IMR-90 (cell line): ENCODE results near the gene TCF7. TPM values are rescaled to one million over a fixed set of nuclear protein-coding genes. Genes with fewer than 3 reads are reported as not detected.

Experiments
- ATAC-seq: fragments of 200-7000 bp; cut with Tn5 transposase; 2 replicates; pipeline ENCODE4 v1.9.1; 2020; ENCODE audit warnings: low read depth, mild to moderate bottlenecking, moderate library complexity
- BruUV-seq: library from RNA; stranded (reverse); fragments of 400-500 nt; replicated peaks from 2 replicates; lab custom pipeline; 2021; lab: Mats Ljungman, UMichigan
- CTCF ChIA-PET: fragments of 300-600 bp; formaldehyde crosslinking; extraction: SDS; loops from one replicate; lab custom pipeline; 2021; ENCODE audit warnings: antibody characterized with exemption; lab: Yijun Ruan, JAX
- POLR2A ChIA-PET: fragments of 300-600 bp; sonication (Branson Sonifier 250); formaldehyde crosslinking; loops from one replicate; lab custom pipeline; 2022; ENCODE audit warnings: antibody characterized with exemption; ENCODE audit not compliant: unreplicated experiment; lab: Charles Lee
- DNase-seq: peaks from one replicate; pipeline ENCODE4 v3.0.0; 2013
- H2AFZ ChIP-seq: replicated peaks from 2 replicates; pipeline ENCODE3; 2013; ENCODE audit warnings: low read length, mild to moderate bottlenecking; ENCODE audit not compliant: poor library complexity
- H2AK5ac ChIP-seq: 2 replicates; pipeline ENCODE4 v1.6.1; 2013; ENCODE audit warnings: low read depth, low read length, inconsistent platforms
- H2AK9ac ChIP-seq: replicated peaks from 2 replicates; pipeline ENCODE3; 2013; ENCODE audit warnings: mild to moderate bottlenecking, low read depth, low read length, moderate library complexity; ENCODE audit not compliant: poor library complexity
- H2BK120ac ChIP-seq: 2 replicates; pipeline ENCODE4 v1.6.1; 2013; ENCODE audit warnings: low read depth, low read length, inconsistent platforms
- H2BK15ac ChIP-seq: 3 replicates; pipeline ENCODE4 v1.6.1; 2013; ENCODE audit warnings: low read depth, low read length, inconsistent platforms
- H2BK20ac ChIP-seq: 2 replicates; pipeline ENCODE4 v1.6.1; 2013; ENCODE audit warnings: low read depth, mild to moderate bottlenecking, inconsistent platforms, low read length, moderate library complexity
- H2BK5ac ChIP-seq: 2 replicates; pipeline ENCODE4 v1.6.1; 2013; ENCODE audit warnings: mild to moderate bottlenecking, low read depth, low read length, inconsistent platforms; ENCODE audit not compliant: poor library complexity, severe bottlenecking
- H3K14ac ChIP-seq: replicated peaks from 2 replicates; pipeline ENCODE4 v1.6.1; 2013; ENCODE audit warnings: low read depth, low read length, inconsistent platforms
- H3K18ac ChIP-seq: 2 replicates; pipeline ENCODE4 v1.6.1; 2013; ENCODE audit warnings: low read depth, low read length, control low read depth
- H3K23ac ChIP-seq: 2 replicates; pipeline ENCODE4 v1.6.1; 2013; ENCODE audit warnings: low read depth, low read length, inconsistent platforms
- H3K27ac ChIP-seq: 2 replicates; pipeline ENCODE4 v1.5.1; 2013; ENCODE audit warnings: mild to moderate bottlenecking, control low read depth, low read length; ENCODE audit not compliant: insufficient read depth
- H3K27me3 ChIP-seq: 2 replicates; pipeline ENCODE4 v1.6.1; 2013; ENCODE audit warnings: low read length; ENCODE audit not compliant: control insufficient read depth, insufficient read depth
- H3K36me3 ChIP-seq: 2 replicates; pipeline ENCODE4 v1.6.1; 2013; ENCODE audit warnings: low read length, mixed read lengths; ENCODE audit not compliant: control insufficient read depth, insufficient read depth
- H3K4ac ChIP-seq: 2 replicates; pipeline ENCODE4 v1.6.1; 2013; ENCODE audit warnings: low read depth, low read length, inconsistent platforms
- H3K4me1 ChIP-seq: 2 replicates; pipeline ENCODE4 v1.6.1; 2013; ENCODE audit warnings: low read length, mixed read lengths; ENCODE audit not compliant: control insufficient read depth, insufficient read depth
- H3K4me2 ChIP-seq: 2 replicates; pipeline ENCODE4 v1.6.1; 2013; ENCODE audit warnings: low read depth, mild to moderate bottlenecking, control low read depth, low read length, moderate library complexity
- H3K4me3 ChIP-seq: 2 replicates; pipeline ENCODE4 v1.5.1; 2013; ENCODE audit warnings: low read depth, mild to moderate bottlenecking, control low read depth, low read length, moderate library complexity; ENCODE audit not compliant: insufficient read depth
- H3K56ac ChIP-seq: 2 replicates; pipeline ENCODE4 v1.6.1; 2013; ENCODE audit warnings: low read length, inconsistent platforms; ENCODE audit not compliant: insufficient read depth; ENCODE audit errors: extremely low read depth
- H3K79me1 ChIP-seq, 2 experiments: 2 replicates each; pipeline ENCODE4 v1.6.1; 2013; ENCODE audit warnings: low read length in 2 of 2, inconsistent platforms in 1 of 2, low read depth in 1 of 2
- H3K9ac ChIP-seq: 2 replicates; pipeline ENCODE4 v1.6.1; 2013; ENCODE audit warnings: low read depth, low read length, control low read depth
- H3K9me1 ChIP-seq: 2 replicates; pipeline ENCODE4 v1.6.1; 2013; ENCODE audit warnings: low read length, inconsistent platforms; ENCODE audit not compliant: insufficient read depth
- H3K9me3 ChIP-seq: 2 replicates; pipeline ENCODE4 v1.6.1; 2013; ENCODE audit warnings: low read length; ENCODE audit not compliant: control insufficient read depth, insufficient read depth
- H4K20me1 ChIP-seq: 2 replicates; pipeline ENCODE4 v1.6.1; 2013; ENCODE audit warnings: low read length, inconsistent platforms; ENCODE audit not compliant: insufficient read depth
- H4K5ac ChIP-seq: 2 replicates; pipeline ENCODE4 v1.6.1; 2013; ENCODE audit warnings: mild to moderate bottlenecking, low read depth, low read length, control low read depth
- H4K8ac ChIP-seq, 2 experiments: 2 replicates each; pipeline ENCODE4 v1.6.1; 2013; ENCODE audit warnings: low read depth in 2 of 2, low read length in 2 of 2, control low read depth in 1 of 2, inconsistent platforms in 1 of 2
- H4K91ac ChIP-seq: 2 replicates; pipeline ENCODE4 v1.6.1; 2013; ENCODE audit warnings: low read depth, low read length, inconsistent platforms; ENCODE audit not compliant: insufficient read depth
- BHLHE40 ChIP-seq: fragments of 150-350 bp; IDR thresholded peaks from 2 replicates; pipeline ENCODE4 v1.6.1; 2016; ENCODE audit warnings: mild to moderate bottlenecking, low read depth, low read length
- CEBPB ChIP-seq: IDR thresholded peaks from 2 replicates; pipeline ENCODE4 v1.6.1; 2012; ENCODE audit warnings: low read depth, low read length, improper control_type of control experiment
- CHD1 ChIP-seq: IDR thresholded peaks from 2 replicates; pipeline ENCODE4 v1.6.1; 2012; ENCODE audit warnings: low read depth, low read length, improper control_type of control experiment
- FOS ChIP-seq: fragments of 150-350 bp; IDR thresholded peaks from 2 replicates; pipeline ENCODE4 v1.6.1; 2016; ENCODE audit warnings: low read depth, low read length
- MAFK ChIP-seq: IDR thresholded peaks from 2 replicates; pipeline ENCODE4 v1.6.1; 2012; ENCODE audit warnings: low read depth, low read length, improper control_type of control experiment
- MAZ ChIP-seq: IDR thresholded peaks from 2 replicates; pipeline ENCODE4 v1.6.1; 2012; ENCODE audit warnings: low read depth, mild to moderate bottlenecking, low read length, improper control_type of control experiment, moderate library complexity, borderline replicate concordance
- MXI1 ChIP-seq: IDR thresholded peaks from 2 replicates; pipeline ENCODE4 v1.6.1; 2012; ENCODE audit warnings: low read depth, mild to moderate bottlenecking, low read length, moderate library complexity, borderline replicate concordance
- NFE2L2 ChIP-seq: fragments of 150-350 bp; IDR thresholded peaks from 2 replicates; pipeline ENCODE4 v1.6.1; 2016; ENCODE audit warnings: low read depth, mild to moderate bottlenecking, low read length
- POLR2A ChIP-seq: IDR thresholded peaks from 2 replicates; pipeline ENCODE4 v1.6.1; 2012; ENCODE audit warnings: mild to moderate bottlenecking, low read depth, low read length
- RAD21 ChIP-seq: IDR thresholded peaks from 2 replicates; pipeline ENCODE4 v1.6.1; 2012; ENCODE audit warnings: low read length, improper control_type of control experiment
- RCOR1 ChIP-seq: IDR thresholded peaks from 2 replicates; pipeline ENCODE4 v1.6.1; 2012; ENCODE audit warnings: mild to moderate bottlenecking, low read length, improper control_type of control experiment; ENCODE audit not compliant: insufficient replicate concordance
- RFX5 ChIP-seq: IDR thresholded peaks from 2 replicates; pipeline ENCODE4 v1.8.0; 2012; ENCODE audit warnings: low read depth, mild to moderate bottlenecking, low read length, moderate library complexity
- SMC3 ChIP-seq: fragments of 150-350 bp; IDR thresholded peaks from 2 replicates; pipeline ENCODE4 v1.6.1; 2016; ENCODE audit warnings: low read depth, mild to moderate bottlenecking, antibody characterized with exemption, low read length, moderate library complexity
- WGBS, 2 experiments: methylation state at CpG; one replicate each; pipeline versions ENCODE4 v1.1.5 to v1.1.7; 2013; ENCODE audit warnings: missing lambda C conversion rate in 2 of 2; ENCODE audit not compliant: insufficient read length in 1 of 2; ENCODE audit errors: extremely low coverage in 2 of 2; 5-methylcytosine and 5-hydroxymethylcytosine counted together
- dilution Hi-C: fragments of 300-500 bp; cut with HindIII; formaldehyde crosslinking; loops from one replicate; pipeline ENCODE4 v1.14.3; 2018; ENCODE audit warnings: low sequenced_read_pairs; ENCODE audit not compliant: unreplicated experiment
- in situ Hi-C: fragments of 300-500 bp; cut with MboI; formaldehyde crosslinking; loops from 3 replicates; pipeline ENCODE4 v1.14.3; 2019; ENCODE audit warnings: low sequenced_read_pairs, inconsistent platforms, mixed read lengths
- intact Hi-C: fragments of 100-400 bp; cut with micrococcal nuclease; formaldehyde crosslinking; loops from 2 replicates; pipeline ENCODE4 v1.10.0; 2022
- polyA plus RNA-seq, 3 experiments: library from polyadenylated mRNA; depleted of rRNA; stranded (reverse); fragments of >200 nt; gene quantifications; 2 replicates each; pipeline ENCODE4 v1.2.3, GENCODE V29; 2012; ENCODE audit warnings: low replicate concordance in 1 of 3
- total RNA-seq: library from RNA; depleted of rRNA; stranded (reverse); fragments of >200 nt; gene quantifications from 2 replicates; pipeline ENCODE4 v1.2.3, GENCODE V29; 2012
- TF ChIP-seq, protein P1 (sequence below): conservative IDR thresholded peaks from 2 replicates; pipeline ENCODE4 v1.5.1; 2012; ENCODE audit warnings: mild to moderate bottlenecking, low read depth, low read length, improper control_type of control experiment
- TF ChIP-seq, protein P2 (sequence below): fragments of 150-350 bp; IDR thresholded peaks from 2 replicates; pipeline ENCODE4 v1.6.1; 2017; ENCODE audit warnings: mild to moderate bottlenecking, antibody characterized with exemption, low read length, low read depth
- TF ChIP-seq, protein P3 (sequence below): fragments of 150-350 bp; IDR thresholded peaks from 2 replicates; pipeline ENCODE4 v1.6.1; 2016; ENCODE audit warnings: low read depth, mild to moderate bottlenecking, low read length, moderate library complexity, borderline replicate concordance

Gene TCF7
- total and polyA plus RNA-seq, 2 of the 4 experiments (the other 2 are of a cell fraction): 1.3 to 3.4 TPM

DNA sequence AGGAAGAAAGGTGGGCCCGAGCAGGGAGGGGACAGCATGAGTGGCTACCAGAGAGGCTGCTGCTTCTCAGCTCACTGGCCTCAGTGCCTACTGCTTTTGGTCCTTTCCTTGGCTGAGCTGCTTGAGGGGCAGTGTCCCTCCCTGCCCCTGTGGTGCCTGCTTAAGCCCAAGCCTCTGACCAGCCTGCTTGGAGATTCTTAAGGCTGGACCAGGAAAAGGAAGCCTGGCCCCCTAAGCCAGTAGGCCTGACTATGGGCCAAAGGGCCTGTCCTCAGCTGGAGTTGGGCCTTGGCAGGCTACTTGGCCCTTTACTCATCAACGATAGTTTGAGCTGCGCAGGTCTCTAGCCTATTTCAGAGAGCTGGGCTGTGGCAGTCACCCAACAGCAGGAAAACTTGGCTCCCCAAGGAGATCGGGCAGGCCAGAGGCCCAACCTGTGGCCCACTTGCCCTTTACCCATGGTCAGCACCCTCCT lies 24.9 kb downstream of the TCF7 start:
- WGBS, 2 experiments: 100% methylated on average over 2 of the region's 4 CpGs; no CpG with 5 or more reads in 1 of the 2 experiments
- Histone ChIP-seq H2BK20ac (no peak overlapping the region), H2BK120ac (no peak overlapping the region), H4K20me1 (peaks cover 71% of the 10 kb centered on the region), H3K9me3 (no peaks in the 10 kb centered on the region), H2BK15ac (no peak overlapping the region), H4K5ac (no peak overlapping the region), H3K4ac (no peak overlapping the region), H4K8ac (no peak overlapping the region), H3K9ac (no peak overlapping the region), H3K4me3 (no peak overlapping the region), H3K27me3 (no peaks in the 10 kb centered on the region), H2AFZ (no peak overlapping the region), H4K91ac (no peak overlapping the region), H3K4me2 (no peak overlapping the region), H2AK5ac (no peak overlapping the region), H3K4me1 (peaks cover 13% of the 10 kb centered on the region), H3K27ac (no peak overlapping the region), H2AK9ac (no peak overlapping the region), H3K18ac (no peak overlapping the region), H3K23ac (no peak overlapping the region), H3K36me3 (peaks cover 46% of the 10 kb centered on the region), H3K56ac (no peak overlapping the region), H2BK5ac (no peak overlapping the region), H3K9me1 (peaks cover 6% of the 10 kb centered on the region; the same call in 1 of the 2 replicates), H3K14ac (no peak overlapping the region), H3K79me1 (peaks cover 43 to 90% of the 10 kb centered on the region in 2 experiments)
- ATAC-seq (no peak), DNase-seq (no peak)
- POLR2A ChIA-PET: no interaction called here
- CTCF ChIA-PET: interaction anchor here (0.6 to 3.2 kb wide), 3 partner anchors 27 to 119 kb away, joined by 3 to 47 read pairs (median 3); no protein-coding TSS in a partner anchor
- no TSS peak for BruUV-seq
- dilution Hi-C loops (no loop called here), in situ Hi-C loops (loop anchor here (5.0 kb wide), 1 partner anchor 97 kb away; no protein-coding TSS in a partner anchor), intact Hi-C loops (no loop called here)
- TF ChIP-seq CHD1: no peak
- TF ChIP-seq MXI1: no peak
- no peak for TF ChIP-seq RAD21
- TF ChIP-seq, protein P1, sequence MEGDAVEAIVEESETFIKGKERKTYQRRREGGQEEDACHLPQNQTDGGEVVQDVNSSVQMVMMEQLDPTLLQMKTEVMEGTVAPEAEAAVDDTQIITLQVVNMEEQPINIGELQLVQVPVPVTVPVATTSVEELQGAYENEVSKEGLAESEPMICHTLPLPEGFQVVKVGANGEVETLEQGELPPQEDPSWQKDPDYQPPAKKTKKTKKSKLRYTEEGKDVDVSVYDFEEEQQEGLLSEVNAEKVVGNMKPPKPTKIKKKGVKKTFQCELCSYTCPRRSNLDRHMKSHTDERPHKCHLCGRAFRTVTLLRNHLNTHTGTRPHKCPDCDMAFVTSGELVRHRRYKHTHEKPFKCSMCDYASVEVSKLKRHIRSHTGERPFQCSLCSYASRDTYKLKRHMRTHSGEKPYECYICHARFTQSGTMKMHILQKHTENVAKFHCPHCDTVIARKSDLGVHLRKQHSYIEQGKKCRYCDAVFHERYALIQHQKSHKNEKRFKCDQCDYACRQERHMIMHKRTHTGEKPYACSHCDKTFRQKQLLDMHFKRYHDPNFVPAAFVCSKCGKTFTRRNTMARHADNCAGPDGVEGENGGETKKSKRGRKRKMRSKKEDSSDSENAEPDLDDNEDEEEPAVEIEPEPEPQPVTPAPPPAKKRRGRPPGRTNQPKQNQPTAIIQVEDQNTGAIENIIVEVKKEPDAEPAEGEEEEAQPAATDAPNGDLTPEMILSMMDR: no peak
- no peak for TF ChIP-seq FOS
- TF ChIP-seq, protein P2, sequence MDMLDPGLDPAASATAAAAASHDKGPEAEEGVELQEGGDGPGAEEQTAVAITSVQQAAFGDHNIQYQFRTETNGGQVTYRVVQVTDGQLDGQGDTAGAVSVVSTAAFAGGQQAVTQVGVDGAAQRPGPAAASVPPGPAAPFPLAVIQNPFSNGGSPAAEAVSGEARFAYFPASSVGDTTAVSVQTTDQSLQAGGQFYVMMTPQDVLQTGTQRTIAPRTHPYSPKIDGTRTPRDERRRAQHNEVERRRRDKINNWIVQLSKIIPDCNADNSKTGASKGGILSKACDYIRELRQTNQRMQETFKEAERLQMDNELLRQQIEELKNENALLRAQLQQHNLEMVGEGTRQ: no peak
- no peak for TF ChIP-seq CEBPB
- TF ChIP-seq, protein P3, sequence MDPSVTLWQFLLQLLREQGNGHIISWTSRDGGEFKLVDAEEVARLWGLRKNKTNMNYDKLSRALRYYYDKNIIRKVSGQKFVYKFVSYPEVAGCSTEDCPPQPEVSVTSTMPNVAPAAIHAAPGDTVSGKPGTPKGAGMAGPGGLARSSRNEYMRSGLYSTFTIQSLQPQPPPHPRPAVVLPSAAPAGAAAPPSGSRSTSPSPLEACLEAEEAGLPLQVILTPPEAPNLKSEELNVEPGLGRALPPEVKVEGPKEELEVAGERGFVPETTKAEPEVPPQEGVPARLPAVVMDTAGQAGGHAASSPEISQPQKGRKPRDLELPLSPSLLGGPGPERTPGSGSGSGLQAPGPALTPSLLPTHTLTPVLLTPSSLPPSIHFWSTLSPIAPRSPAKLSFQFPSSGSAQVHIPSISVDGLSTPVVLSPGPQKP: no peak
- TF ChIP-seq MAFK: no peak
- no peak for TF ChIP-seq SMC3
- no peak for TF ChIP-seq BHLHE40
- no peak for TF ChIP-seq MAZ
- no peak for TF ChIP-seq RCOR1
- no peak for TF ChIP-seq POLR2A
- TF ChIP-seq RFX5: no peak
- no peak for TF ChIP-seq NFE2L2
